Measurements from ENCODE around the gene CYP39A1.

- TF ChIP-seq REST (IDR thresholded peaks at IDR 0.05; ENCODE audit: low read depth, low read length) (no peak), HCFC1 (IDR thresholded peaks at IDR 0.05; ENCODE audit: low read length) (no peak), TAF1 (IDR thresholded peaks at IDR 0.05; ENCODE audit: borderline replicate concordance, low read depth, low read length) (no peak), CTCF (IDR thresholded peaks at IDR 0.05 in 2 of 3, conservative IDR thresholded peaks at IDR 0.05 in 1 of 3; ENCODE audit: control insufficient read depth in 2 of 3, extremely low read depth in 1 of 3, insufficient read depth in 1 of 3, low read depth in 3 of 3, low read length in 3 of 3) (no peak)
Measured at GRCh38 chr6:46652232-46652602, 401 bp downstream of the CYP39A1 start.

Measured in GM12878 (cell line).